HEK293 (cell line): ENCODE results near the gene LUC7L.

Experiments
- CTCF ChIA-PET: fragments of 350-600 bp; formaldehyde crosslinking; extraction: SDS; loops from one replicate; lab custom pipeline; 2021; ENCODE audit warnings: antibody characterized with exemption; lab: Yijun Ruan, JAX
- POLR2A ChIA-PET: fragments of 300-600 bp; formaldehyde crosslinking; extraction: SDS; loops from one replicate; lab custom pipeline; 2020; ENCODE audit warnings: antibody characterized with exemption, inconsistent platforms; lab: Yijun Ruan, JAX
- H3K27ac ChIP-seq: fragments of 200-500 bp; sonication (Bioruptor generic); 2 replicates; pipeline ENCODE4 v1.5.1; 2014; ENCODE audit warnings: low read depth, low read length, control low read depth, inconsistent platforms; ENCODE audit errors: extremely low read depth
- H3K36me3 ChIP-seq, 2 experiments: fragments of 200-500 bp in 1 of 2; sonication (Bioruptor generic) in 1 of 2; 1 replicate in 1 of 2; 2 replicates in 1 of 2; pipeline ENCODE4 v1.5.1; 2014 to 2017; ENCODE audit warnings: inconsistent platforms in 2 of 2, low read length in 2 of 2; ENCODE audit not compliant: control insufficient read depth in 2 of 2, insufficient read depth in 1 of 2
- H3K4me1 ChIP-seq: fragments of 200-500 bp; sonication (Bioruptor generic); 2 replicates; pipeline ENCODE4 v1.5.1; 2014; ENCODE audit warnings: mild to moderate bottlenecking, low read length, inconsistent platforms; ENCODE audit not compliant: control insufficient read depth, insufficient read depth
- H3K4me3 ChIP-seq: 2 replicates; pipeline ENCODE4 v1.5.1; 2011; ENCODE audit warnings: low read depth, mild to moderate bottlenecking, control low read depth, low read length, moderate library complexity
- H3K9me3 ChIP-seq: fragments of 200-500 bp; sonication (Bioruptor generic); 2 replicates; pipeline ENCODE4 v1.5.1; 2014; ENCODE audit warnings: low read depth, low read length, inconsistent platforms; ENCODE audit not compliant: control insufficient read depth, insufficient read depth
- BCL11B ChIP-seq: fragments of 450-650 bp; formaldehyde crosslinking; IDR thresholded peaks from 2 replicates; pipeline ENCODE4 v1.5.1; 2016; ENCODE audit warnings: low read depth, missing biosample characterization, missing genetic modification characterization
- FEZF1 ChIP-seq: fragments of 450-650 bp; formaldehyde crosslinking; IDR thresholded peaks from 2 replicates; pipeline ENCODE4 v1.5.1; 2016; ENCODE audit warnings: missing biosample characterization, missing genetic modification characterization
- GLI2 ChIP-seq: fragments of 450-650 bp; formaldehyde crosslinking; IDR thresholded peaks from 2 replicates; pipeline ENCODE4; 2017; ENCODE audit warnings: missing biosample characterization, missing genetic modification characterization, low read depth, borderline replicate concordance
- KLF9 ChIP-seq: fragments of 450-650 bp; formaldehyde crosslinking; IDR thresholded peaks from 2 replicates; pipeline ENCODE4 v1.5.1; 2016; ENCODE audit warnings: missing biosample characterization, missing genetic modification characterization, low read depth
- SETDB1 ChIP-seq: IDR thresholded peaks from one replicate; pipeline ENCODE4 v1.6.1; 2017; ENCODE audit warnings: mild to moderate bottlenecking, low read length, moderate library complexity, mixed read lengths; ENCODE audit not compliant: insufficient read length
- SP2 ChIP-seq: fragments of 450-650 bp; formaldehyde crosslinking; IDR thresholded peaks from 2 replicates; pipeline ENCODE4 v1.5.1; 2016; ENCODE audit warnings: missing biosample characterization, missing genetic modification characterization
- ZFHX2 ChIP-seq: fragments of 450-650 bp; formaldehyde crosslinking; conservative IDR thresholded peaks from 2 replicates; pipeline ENCODE4 v1.5.1; 2016; ENCODE audit warnings: missing biosample characterization, missing genetic modification characterization
- ZNF133 ChIP-seq: fragments of 450-650 bp; formaldehyde crosslinking; IDR thresholded peaks from 2 replicates; pipeline ENCODE4 v1.5.1; 2016; ENCODE audit warnings: missing biosample characterization, missing genetic modification characterization
- ZNF324 ChIP-seq: fragments of 450-650 bp; formaldehyde crosslinking; IDR thresholded peaks from 2 replicates; pipeline ENCODE4 v1.5.1; 2016; ENCODE audit warnings: missing biosample characterization, missing genetic modification characterization
- ZNF335 ChIP-seq: fragments of 450-650 bp; formaldehyde crosslinking; conservative IDR thresholded peaks from 2 replicates; pipeline ENCODE4 v1.5.1; 2016; ENCODE audit warnings: missing biosample characterization, missing genetic modification characterization
- ZNF549 ChIP-seq: fragments of 450-650 bp; IDR thresholded peaks from 2 replicates; pipeline ENCODE4 v1.5.1; 2018; ENCODE audit warnings: missing biosample characterization, missing genetic modification characterization, mild to moderate bottlenecking, inconsistent platforms, moderate library complexity
- ZNF626 ChIP-seq: fragments of 450-650 bp; sonication (Bioruptor Pico); formaldehyde crosslinking; IDR thresholded peaks from 2 replicates; pipeline ENCODE4 v1.5.1; 2018; ENCODE audit warnings: missing biosample characterization, missing genetic modification characterization, inconsistent platforms
- ZNF654 ChIP-seq: fragments of 450-650 bp; formaldehyde crosslinking; IDR thresholded peaks from 2 replicates; pipeline ENCODE4 v1.5.1; 2016; ENCODE audit warnings: low read depth, missing biosample characterization, missing genetic modification characterization
- ZNF76 ChIP-seq: fragments of 450-650 bp; formaldehyde crosslinking; IDR thresholded peaks from 2 replicates; pipeline ENCODE4; 2016; ENCODE audit warnings: low read depth, missing biosample characterization, missing genetic modification characterization, borderline replicate concordance
- TF ChIP-seq, protein P1 (sequence below): fragments of 450-650 bp; formaldehyde crosslinking; IDR thresholded peaks from 2 replicates; pipeline ENCODE4 v1.5.1; 2016; ENCODE audit warnings: missing biosample characterization, missing genetic modification characterization
- TF ChIP-seq, protein P2 (sequence below): fragments of 450-650 bp; formaldehyde crosslinking; IDR thresholded peaks from 2 replicates; pipeline ENCODE4 v1.5.1; 2016; ENCODE audit warnings: missing biosample characterization, missing genetic modification characterization
- TF ChIP-seq, protein P3 (sequence below): fragments of 450-650 bp; IDR thresholded peaks from 2 replicates; pipeline ENCODE4 v1.5.1; 2018; ENCODE audit warnings: missing biosample characterization, mild to moderate bottlenecking, missing genetic modification characterization
- TF ChIP-seq, protein P4 (sequence below): fragments of 450-650 bp; formaldehyde crosslinking; IDR thresholded peaks from 2 replicates; pipeline ENCODE4 v1.5.1; 2016; ENCODE audit warnings: missing biosample characterization, missing genetic modification characterization

Gene LUC7L

DNA sequence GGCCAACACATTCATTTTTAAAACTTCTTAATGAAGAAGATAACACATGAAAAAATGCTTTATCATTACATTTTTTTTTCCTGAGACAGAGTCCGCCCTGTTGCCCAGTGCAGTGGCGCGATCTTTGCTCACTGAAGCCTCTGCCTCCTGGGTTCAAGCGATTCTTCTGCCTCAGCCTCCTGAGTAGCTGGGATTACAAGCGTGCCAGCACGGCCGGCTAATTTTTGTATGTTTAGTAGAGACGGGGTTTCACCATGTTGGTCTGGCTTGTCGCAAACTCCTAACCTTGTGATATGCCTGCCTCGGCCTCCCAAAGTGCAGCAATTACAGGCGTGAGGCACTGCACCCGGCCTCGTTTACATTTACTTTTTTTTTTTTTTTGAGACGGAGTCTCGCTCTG, 35.8 kb downstream of the LUC7L start:
- no peaks in the 10 kb centered on the region for H3K9me3 ChIP-seq
- H3K27ac ChIP-seq = no peak overlapping the region
- TF ChIP-seq GLI2 (tag by site-specific recombination) (no peak), ZNF335 (no peak), FEZF1 (tag by site-specific recombination) (no peak), BCL11B (tag by site-specific recombination) (no peak), ZNF133 (tag by site-specific recombination) (no peak), ZNF549 (no peak), KLF9 (no peak), ZFHX2 (no peak), SP2 (tag by site-specific recombination) (no peak), ZNF626 (tag by site-specific recombination) (no peak), ZNF324 (tag by site-specific recombination) (no peak), ZNF654 (no peak), SETDB1 (no peak)
- TF ChIP-seq, protein P1, sequence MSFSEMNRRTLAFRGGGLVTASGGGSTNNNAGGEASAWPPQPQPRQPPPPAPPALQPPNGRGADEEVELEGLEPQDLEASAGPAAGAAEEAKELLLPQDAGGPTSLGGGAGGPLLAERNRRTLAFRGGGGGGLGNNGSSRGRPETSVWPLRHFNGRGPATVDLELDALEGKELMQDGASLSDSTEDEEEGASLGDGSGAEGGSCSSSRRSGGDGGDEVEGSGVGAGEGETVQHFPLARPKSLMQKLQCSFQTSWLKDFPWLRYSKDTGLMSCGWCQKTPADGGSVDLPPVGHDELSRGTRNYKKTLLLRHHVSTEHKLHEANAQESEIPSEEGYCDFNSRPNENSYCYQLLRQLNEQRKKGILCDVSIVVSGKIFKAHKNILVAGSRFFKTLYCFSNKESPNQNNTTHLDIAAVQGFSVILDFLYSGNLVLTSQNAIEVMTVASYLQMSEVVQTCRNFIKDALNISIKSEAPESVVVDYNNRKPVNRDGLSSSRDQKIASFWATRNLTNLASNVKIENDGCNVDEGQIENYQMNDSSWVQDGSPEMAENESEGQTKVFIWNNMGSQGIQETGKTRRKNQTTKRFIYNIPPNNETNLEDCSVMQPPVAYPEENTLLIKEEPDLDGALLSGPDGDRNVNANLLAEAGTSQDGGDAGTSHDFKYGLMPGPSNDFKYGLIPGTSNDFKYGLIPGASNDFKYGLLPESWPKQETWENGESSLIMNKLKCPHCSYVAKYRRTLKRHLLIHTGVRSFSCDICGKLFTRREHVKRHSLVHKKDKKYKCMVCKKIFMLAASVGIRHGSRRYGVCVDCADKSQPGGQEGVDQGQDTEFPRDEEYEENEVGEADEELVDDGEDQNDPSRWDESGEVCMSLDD (tag by site-specific recombination) = no peak
- TF ChIP-seq, protein P2, sequence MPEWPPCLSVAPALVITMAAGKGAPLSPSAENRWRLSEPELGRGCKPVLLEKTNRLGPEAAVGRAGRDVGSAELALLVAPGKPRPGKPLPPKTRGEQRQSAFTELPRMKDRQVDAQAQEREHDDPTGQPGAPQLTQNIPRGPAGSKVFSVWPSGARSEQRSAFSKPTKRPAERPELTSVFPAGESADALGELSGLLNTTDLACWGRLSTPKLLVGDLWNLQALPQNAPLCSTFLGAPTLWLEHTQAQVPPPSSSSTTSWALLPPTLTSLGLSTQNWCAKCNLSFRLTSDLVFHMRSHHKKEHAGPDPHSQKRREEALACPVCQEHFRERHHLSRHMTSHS (tag by site-specific recombination) = no peak
- TF ChIP-seq, protein P3, sequence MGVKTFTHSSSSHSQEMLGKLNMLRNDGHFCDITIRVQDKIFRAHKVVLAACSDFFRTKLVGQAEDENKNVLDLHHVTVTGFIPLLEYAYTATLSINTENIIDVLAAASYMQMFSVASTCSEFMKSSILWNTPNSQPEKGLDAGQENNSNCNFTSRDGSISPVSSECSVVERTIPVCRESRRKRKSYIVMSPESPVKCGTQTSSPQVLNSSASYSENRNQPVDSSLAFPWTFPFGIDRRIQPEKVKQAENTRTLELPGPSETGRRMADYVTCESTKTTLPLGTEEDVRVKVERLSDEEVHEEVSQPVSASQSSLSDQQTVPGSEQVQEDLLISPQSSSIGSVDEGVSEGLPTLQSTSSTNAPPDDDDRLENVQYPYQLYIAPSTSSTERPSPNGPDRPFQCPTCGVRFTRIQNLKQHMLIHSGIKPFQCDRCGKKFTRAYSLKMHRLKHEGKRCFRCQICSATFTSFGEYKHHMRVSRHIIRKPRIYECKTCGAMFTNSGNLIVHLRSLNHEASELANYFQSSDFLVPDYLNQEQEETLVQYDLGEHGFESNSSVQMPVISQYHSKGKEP (tag by site-specific recombination) = no peak
- TF ChIP-seq, protein P4, sequence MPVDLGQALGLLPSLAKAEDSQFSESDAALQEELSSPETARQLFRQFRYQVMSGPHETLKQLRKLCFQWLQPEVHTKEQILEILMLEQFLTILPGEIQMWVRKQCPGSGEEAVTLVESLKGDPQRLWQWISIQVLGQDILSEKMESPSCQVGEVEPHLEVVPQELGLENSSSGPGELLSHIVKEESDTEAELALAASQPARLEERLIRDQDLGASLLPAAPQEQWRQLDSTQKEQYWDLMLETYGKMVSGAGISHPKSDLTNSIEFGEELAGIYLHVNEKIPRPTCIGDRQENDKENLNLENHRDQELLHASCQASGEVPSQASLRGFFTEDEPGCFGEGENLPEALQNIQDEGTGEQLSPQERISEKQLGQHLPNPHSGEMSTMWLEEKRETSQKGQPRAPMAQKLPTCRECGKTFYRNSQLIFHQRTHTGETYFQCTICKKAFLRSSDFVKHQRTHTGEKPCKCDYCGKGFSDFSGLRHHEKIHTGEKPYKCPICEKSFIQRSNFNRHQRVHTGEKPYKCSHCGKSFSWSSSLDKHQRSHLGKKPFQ (tag by site-specific recombination) = no peak
- CTCF ChIA-PET = interaction anchor here (0.6 to 1.6 kb wide), 3 partner anchors 12 to 154 kb away, joined by 3 to 6 read pairs (median 6); no protein-coding TSS in a partner anchor
- H3K4me3 ChIP-seq = no peak overlapping the region
- H3K4me1 ChIP-seq = no peaks in the 10 kb centered on the region
- H3K36me3 ChIP-seq = peaks cover 65 to 97% of the 10 kb centered on the region in 2 experiments
- POLR2A ChIA-PET = no interaction called here

DNA sequence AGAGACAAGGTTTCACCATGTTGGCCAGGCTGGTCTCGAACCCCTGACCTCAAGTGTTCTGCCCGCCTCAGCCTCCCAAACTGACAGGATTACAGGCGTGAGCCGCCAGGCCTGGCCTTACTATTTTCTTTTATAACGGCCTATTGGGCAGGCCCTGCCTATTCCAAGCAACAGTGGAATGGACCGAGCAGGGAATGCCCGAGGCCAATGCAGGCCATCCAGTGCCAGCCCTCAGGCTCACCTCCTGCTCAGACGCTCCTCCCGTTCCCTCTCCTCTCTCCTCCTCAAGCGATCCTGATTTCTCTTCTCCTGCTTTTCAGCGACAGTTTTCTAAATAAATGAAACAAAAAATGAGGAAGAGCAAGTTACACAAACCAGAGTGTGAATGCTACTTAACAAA, 36.6 kb downstream of the LUC7L start:
- CTCF ChIA-PET = interaction anchor here (1.0 to 1.6 kb wide), 3 partner anchors 11 to 96 kb away, joined by 3 to 6 read pairs (median 6); no protein-coding TSS in a partner anchor
- no peak overlapping the region for H3K4me3 ChIP-seq
- H3K27ac ChIP-seq = no peak overlapping the region
- TF ChIP-seq ZNF76 (tag by site-specific recombination) = no peak
- TF ChIP-seq, all 188 proteins: peak for 0
- Histone ChIP-seq H3K36me3 (peaks cover 59 to 96% of the 10 kb centered on the region in 2 experiments), H3K9me3 (no peaks in the 10 kb centered on the region), H3K4me1 (no peaks in the 10 kb centered on the region)
- POLR2A ChIA-PET = no interaction called here
